Measurements from ENCODE around the gene GHR. TPM values are rescaled to one million over a fixed set of nuclear protein-coding genes. Genes with fewer than 3 reads are reported as not detected.

Gene GHR
- total RNA-seq, 1 donor from 2014 or later: 2.3 TPM

- H3K27me3 Mint-ChIP-seq (ENCODE audit: low read depth, unreplicated experiment): no peaks in the 10 kb centered on the region
- no peak overlapping the region for H3K27ac Mint-ChIP-seq (ENCODE audit: unreplicated experiment)
- Histone ChIP-seq H3K27me3 (ENCODE audit: insufficient read depth, low read length) (no peaks in the 10 kb centered on the region), H4K20me1 (ENCODE audit: insufficient read depth, low read length) (no peaks in the 10 kb centered on the region), H3K4me3 (ENCODE audit: insufficient read depth, low read depth, low read length) (no peak overlapping the region), H3K9me3 (ENCODE audit: insufficient read depth, low read depth, low read length) (no peaks in the 10 kb centered on the region), H3K79me2 (ENCODE audit: insufficient read depth, low read length) (no peaks in the 10 kb centered on the region), H3K36me3 (ENCODE audit: insufficient read depth, low read length) (no peaks in the 10 kb centered on the region), H3K9ac (ENCODE audit: low read length) (no peak overlapping the region), H3K4me2 (ENCODE audit: low read length) (no peak overlapping the region), H2AFZ (ENCODE audit: low read depth, low read length) (no peak overlapping the region), H3K4me1 (ENCODE audit: insufficient read depth, low read length) (no peaks in the 10 kb centered on the region), H3K27ac (ENCODE audit: low read depth, low read length) (no peak overlapping the region)
- FAIRE-seq (no peak), DNase-seq (ENCODE audit: low read depth) (no peak)
- H3K36me3 Mint-ChIP-seq (ENCODE audit: low read depth, unreplicated experiment): no peaks in the 10 kb centered on the region
- no peak for TF ChIP-seq EZH2 (IDR thresholded peaks at IDR 0.05; ENCODE audit: insufficient read depth, low read length)
- TF ChIP-seq CTCF (IDR thresholded peaks at IDR 0.05; ENCODE audit: insufficient read depth, low read depth, low read length): no peak
- no peaks in the 10 kb centered on the region for H3K9me3 Mint-ChIP-seq (ENCODE audit: unreplicated experiment)
- no peaks in the 10 kb centered on the region for H3K4me1 Mint-ChIP-seq (ENCODE audit: low read depth, unreplicated experiment)
- no peak overlapping the region for H3K4me3 Mint-ChIP-seq (ENCODE audit: unreplicated experiment)
These were observed 129.4 kb downstream of the GHR start for GRCh38 chr5:42552597-42552996.

- Histone ChIP-seq H4K20me1 (ENCODE audit: insufficient read depth, low read length) (no peaks in the 10 kb centered on the region), H3K4me3 (ENCODE audit: insufficient read depth, low read depth, low read length) (no peak overlapping the region), H3K79me2 (ENCODE audit: insufficient read depth, low read length) (no peaks in the 10 kb centered on the region), H3K9ac (ENCODE audit: low read length) (no peak overlapping the region), H3K36me3 (ENCODE audit: insufficient read depth, low read length) (no peaks in the 10 kb centered on the region), H3K27me3 (ENCODE audit: insufficient read depth, low read length) (no peaks in the 10 kb centered on the region), H3K9me3 (ENCODE audit: insufficient read depth, low read depth, low read length) (no peaks in the 10 kb centered on the region), H3K4me2 (ENCODE audit: low read length) (no peak overlapping the region), H3K27ac (ENCODE audit: low read depth, low read length) (no peak overlapping the region), H3K4me1 (ENCODE audit: insufficient read depth, low read length) (no peaks in the 10 kb centered on the region), H2AFZ (ENCODE audit: low read depth, low read length) (no peak overlapping the region)
- TF ChIP-seq CTCF (IDR thresholded peaks at IDR 0.05; ENCODE audit: insufficient read depth, low read depth, low read length) (no peak), EZH2 (IDR thresholded peaks at IDR 0.05; ENCODE audit: insufficient read depth, low read length) (no peak)
- Mint-ChIP-seq H3K27ac (ENCODE audit: unreplicated experiment) (no peak overlapping the region), H3K4me3 (ENCODE audit: unreplicated experiment) (no peak overlapping the region), H3K36me3 (ENCODE audit: low read depth, unreplicated experiment) (no peaks in the 10 kb centered on the region), H3K27me3 (ENCODE audit: low read depth, unreplicated experiment) (no peaks in the 10 kb centered on the region), H3K9me3 (ENCODE audit: unreplicated experiment) (no peaks in the 10 kb centered on the region), H3K4me1 (ENCODE audit: low read depth, unreplicated experiment) (no peaks in the 10 kb centered on the region)
- DNase-seq (ENCODE audit: low read depth) (no peak), FAIRE-seq (no peak)
These were observed 130.2 kb downstream of the GHR start for GRCh38 chr5:42553461-42553860.

- DNase-seq (ENCODE audit: low read depth) (no peak), FAIRE-seq (no peak)
- no peak for TF ChIP-seq EZH2 (IDR thresholded peaks at IDR 0.05; ENCODE audit: insufficient read depth, low read length)
- no peak for TF ChIP-seq CTCF (IDR thresholded peaks at IDR 0.05; ENCODE audit: insufficient read depth, low read depth, low read length)
- Mint-ChIP-seq H3K4me3 (ENCODE audit: unreplicated experiment) (no peak overlapping the region), H3K36me3 (ENCODE audit: low read depth, unreplicated experiment) (no peaks in the 10 kb centered on the region), H3K9me3 (ENCODE audit: unreplicated experiment) (no peaks in the 10 kb centered on the region), H3K27me3 (ENCODE audit: low read depth, unreplicated experiment) (no peaks in the 10 kb centered on the region), H3K27ac (ENCODE audit: unreplicated experiment) (no peak overlapping the region), H3K4me1 (ENCODE audit: low read depth, unreplicated experiment) (no peaks in the 10 kb centered on the region)
- H3K4me3 ChIP-seq (ENCODE audit: insufficient read depth, low read depth, low read length): no peak overlapping the region
- H3K9ac ChIP-seq (ENCODE audit: low read length): no peak overlapping the region
- H3K4me2 ChIP-seq (ENCODE audit: low read length): no peak overlapping the region
- no peaks in the 10 kb centered on the region for H3K79me2 ChIP-seq (ENCODE audit: insufficient read depth, low read length)
- H2AFZ ChIP-seq (ENCODE audit: low read depth, low read length): no peak overlapping the region
- H3K9me3 ChIP-seq (ENCODE audit: insufficient read depth, low read depth, low read length): no peaks in the 10 kb centered on the region
- H3K4me1 ChIP-seq (ENCODE audit: insufficient read depth, low read length): no peaks in the 10 kb centered on the region
- H4K20me1 ChIP-seq (ENCODE audit: insufficient read depth, low read length): no peaks in the 10 kb centered on the region
- H3K36me3 ChIP-seq (ENCODE audit: insufficient read depth, low read length): no peaks in the 10 kb centered on the region
- no peaks in the 10 kb centered on the region for H3K27me3 ChIP-seq (ENCODE audit: insufficient read depth, low read length)
- H3K27ac ChIP-seq (ENCODE audit: low read depth, low read length): no peak overlapping the region
These were observed 131.8 kb downstream of the GHR start for GRCh38 chr5:42555010-42555409.
